ENCODE data around the gene VSIG1.

VSIG1 gene

DNA sequence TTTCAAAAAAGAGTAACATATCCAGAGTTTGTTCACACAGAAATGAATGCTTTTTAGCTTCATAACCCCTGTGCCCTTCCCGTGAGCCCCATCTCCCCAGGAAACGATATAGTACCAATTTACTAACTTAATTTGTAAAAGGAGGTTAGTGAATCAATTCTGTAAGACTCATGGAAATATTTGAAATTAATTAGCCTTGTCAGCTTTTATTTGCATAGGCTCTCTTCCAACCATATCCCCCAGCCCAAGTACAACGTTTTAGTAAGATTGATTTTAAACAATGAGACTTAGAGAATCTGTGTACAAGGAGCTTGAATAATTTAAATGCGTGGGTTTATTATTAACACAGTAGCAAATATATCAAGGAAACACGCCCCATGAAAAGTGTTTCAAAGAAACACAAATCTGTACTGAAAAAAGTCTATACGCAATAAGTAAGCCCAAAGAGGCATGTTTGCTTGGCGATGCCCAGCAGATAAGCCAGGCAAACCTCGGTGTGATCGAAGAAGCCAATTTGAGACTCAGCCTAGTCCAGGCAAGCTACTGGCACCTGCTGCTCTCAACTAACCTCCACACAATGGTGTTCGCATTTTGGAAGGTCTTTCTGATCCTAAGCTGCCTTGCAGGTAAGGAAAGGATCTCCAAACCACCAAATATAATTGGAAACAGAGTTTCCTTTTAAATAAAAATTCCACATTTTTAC is at the start of gene VSIG1:
TSS of gene VSIG1 (plus strand) at position 512 of the 703 bp plus-strand sequence. CDS start at position 578, 66 bp downstream.
- TF ChIP-seq EZH2 (IDR thresholded peaks at IDR 0.05) (no peak), POLR2AphosphoS5 (IDR thresholded peaks at IDR 0.05; ENCODE audit: borderline replicate concordance, low read depth, low read length) (no peak), FOXP2 (optimal IDR thresholded peaks at IDR 0.05; ENCODE audit: control extremely low read depth, extremely low read length, insufficient read depth) (no peak)
- Histone ChIP-seq H3K9ac (ENCODE audit: insufficient read length) (no peak within 1 kb of the TSS), H3K36me3 (ENCODE audit: insufficient read depth, low read length) (no peaks in the 10 kb centered on the region), H3K4me3 (no peak within 1 kb of the TSS), H3K27ac (no peak within 1 kb of the TSS), H3K9me3 (ENCODE audit: low read depth, low read length) (no peaks in the 10 kb centered on the region)
- DNase-seq (ENCODE audit: low read depth, low spot score), result no peak

DNA sequence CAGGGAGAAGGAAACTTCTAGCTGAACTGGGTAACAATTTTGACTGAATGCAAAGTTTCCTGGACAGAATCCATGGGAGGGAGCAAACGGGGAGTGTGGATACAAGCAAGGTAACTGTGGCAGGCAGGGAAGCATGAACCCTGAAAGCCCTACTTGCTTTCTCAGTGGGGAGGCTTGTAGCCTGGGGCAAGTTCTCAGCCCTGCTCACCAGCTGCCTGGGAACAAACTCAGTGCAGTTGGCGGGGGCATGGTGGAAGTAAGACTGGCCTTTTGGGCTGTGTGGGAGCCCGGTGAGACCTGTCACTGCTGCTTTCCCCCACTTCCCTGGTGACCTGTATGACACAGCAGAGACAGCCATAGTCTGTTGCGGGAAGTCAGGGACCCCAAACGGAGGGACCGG is 48.7 kb upstream of the VSIG1 start:
- TF ChIP-seq EZH2 (IDR thresholded peaks at IDR 0.05), result no peak
- TF ChIP-seq FOXP2 (optimal IDR thresholded peaks at IDR 0.05; ENCODE audit: control extremely low read depth, extremely low read length, insufficient read depth), result no peak
- Histone ChIP-seq H3K27ac (no peak overlapping the region), H3K36me3 (ENCODE audit: insufficient read depth, low read length) (no peaks in the 10 kb centered on the region), H3K4me3 (no peak overlapping the region), H3K9ac (ENCODE audit: insufficient read length) (no peak overlapping the region), H3K9me3 (ENCODE audit: low read depth, low read length) (no peaks in the 10 kb centered on the region)
- DNase-seq (ENCODE audit: low read depth, low spot score), result no peak

DNA sequence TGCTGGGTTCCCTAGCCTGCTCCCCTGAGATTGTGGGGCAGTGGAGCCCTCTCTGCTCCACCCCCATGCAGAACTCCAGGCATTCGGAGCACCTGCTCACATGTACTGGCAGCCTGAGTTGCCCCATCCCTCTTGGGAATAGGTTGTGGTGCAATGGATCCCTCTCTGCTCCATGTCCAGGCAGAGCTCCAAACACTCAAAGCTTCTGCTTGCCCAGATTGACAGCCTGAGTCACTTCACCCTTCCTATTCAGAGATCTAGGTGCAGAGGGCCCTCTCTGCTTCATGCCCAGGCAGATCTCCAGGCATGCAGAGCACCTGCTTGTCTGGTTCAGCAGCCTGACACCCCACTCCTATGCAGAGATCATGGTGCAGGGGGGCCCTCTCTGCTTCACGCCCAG is 44.1 kb upstream of the VSIG1 start:
- Histone ChIP-seq H3K9me3 (ENCODE audit: low read depth, low read length) (no peaks in the 10 kb centered on the region), H3K36me3 (ENCODE audit: insufficient read depth, low read length) (no peaks in the 10 kb centered on the region), H3K27ac (no peak overlapping the region), H3K9ac (ENCODE audit: insufficient read length) (no peak overlapping the region), H3K4me3 (no peak overlapping the region)
- DNase-seq (ENCODE audit: low read depth, low spot score), result no peak
- TF ChIP-seq FOXP2 (optimal IDR thresholded peaks at IDR 0.05; ENCODE audit: control extremely low read depth, extremely low read length, insufficient read depth), result no peak
- TF ChIP-seq POLR2AphosphoS5 (IDR thresholded peaks at IDR 0.05; ENCODE audit: borderline replicate concordance, low read depth, low read length), result no peak
- TF ChIP-seq EZH2 (IDR thresholded peaks at IDR 0.05), result no peak

DNA sequence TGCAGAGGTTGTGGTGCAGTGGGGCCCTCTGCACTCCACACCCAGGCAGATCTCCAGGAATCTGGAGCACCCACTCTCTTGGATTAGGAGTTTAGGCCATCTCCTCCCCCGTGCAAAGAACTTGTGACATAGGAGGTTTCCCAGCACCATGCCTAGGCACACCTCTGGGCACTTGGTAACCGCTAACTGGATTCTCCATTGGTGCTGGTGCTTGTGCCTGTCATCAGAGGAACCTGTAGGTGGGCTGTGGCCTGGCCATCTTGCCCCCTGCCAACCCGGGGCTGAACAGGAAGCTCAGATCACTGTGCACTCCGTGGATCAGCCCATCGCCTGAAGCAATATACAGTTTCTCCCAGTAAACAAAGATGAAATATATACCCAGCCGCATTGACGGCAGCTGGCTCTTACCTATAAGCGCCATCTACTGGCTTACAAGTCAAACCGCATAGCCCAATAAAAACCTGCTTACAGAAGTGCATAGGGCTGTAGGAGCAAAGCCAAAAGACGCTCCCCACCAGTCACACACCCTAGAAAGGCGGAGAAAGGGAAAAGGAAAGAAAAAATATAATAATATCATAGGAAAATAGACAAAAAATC is 43.5 kb upstream of the VSIG1 start:
- DNase-seq (ENCODE audit: low read depth, low spot score), result peak; percentile 18
- Histone ChIP-seq H3K27ac (no peak overlapping the region), H3K36me3 (ENCODE audit: insufficient read depth, low read length) (no peaks in the 10 kb centered on the region), H3K9ac (ENCODE audit: insufficient read length) (no peak overlapping the region), H3K4me3 (no peak overlapping the region), H3K9me3 (ENCODE audit: low read depth, low read length) (no peaks in the 10 kb centered on the region)
- TF ChIP-seq FOXP2 (optimal IDR thresholded peaks at IDR 0.05; ENCODE audit: control extremely low read depth, extremely low read length, insufficient read depth), result no peak
- no peak for TF ChIP-seq EZH2 (IDR thresholded peaks at IDR 0.05)
- no peak for TF ChIP-seq POLR2AphosphoS5 (IDR thresholded peaks at IDR 0.05; ENCODE audit: borderline replicate concordance, low read depth, low read length)

DNA sequence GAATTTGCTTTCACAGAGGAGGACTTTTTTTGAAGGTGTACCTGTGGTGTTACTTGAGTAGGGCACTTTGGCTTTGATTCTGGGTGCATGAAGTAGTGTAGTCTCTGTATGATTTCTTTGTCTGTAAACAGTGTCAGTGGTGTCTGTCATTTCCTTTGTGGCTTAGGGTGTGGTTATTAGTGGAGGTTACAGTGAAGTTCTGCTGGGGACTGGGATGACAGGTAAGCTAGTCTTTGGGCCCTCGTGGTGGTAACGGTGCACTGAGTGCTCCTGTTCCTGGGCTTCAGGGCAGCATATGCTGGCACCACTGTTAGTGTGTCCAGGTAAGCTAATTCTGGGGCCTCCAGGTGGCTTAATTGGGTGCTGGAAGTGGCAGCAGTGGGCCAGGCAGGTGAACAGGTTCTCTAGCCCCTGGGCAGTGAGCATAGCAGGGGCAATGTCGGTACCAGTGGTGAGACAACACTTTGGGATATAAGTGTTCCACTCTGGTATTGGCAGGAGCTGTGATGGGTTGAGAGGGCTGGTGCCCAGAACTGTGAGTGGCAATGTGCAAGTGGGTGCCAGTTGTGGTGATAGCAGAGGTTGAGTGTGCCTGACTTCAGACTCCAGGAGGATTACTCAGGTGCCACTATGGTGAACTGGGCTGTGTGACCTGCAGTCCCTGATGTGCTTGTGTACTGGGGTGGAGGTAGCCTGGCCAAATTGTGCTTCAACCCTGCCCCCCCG is 26.0 kb upstream of the VSIG1 start:
- no peaks in the 10 kb centered on the region for H3K9me3 ChIP-seq (ENCODE audit: low read depth, low read length)
- H3K4me3 ChIP-seq, result no peak overlapping the region
- H3K27ac ChIP-seq, result no peak overlapping the region
- TF ChIP-seq EZH2 (IDR thresholded peaks at IDR 0.05) (no peak), FOXP2 (optimal IDR thresholded peaks at IDR 0.05; ENCODE audit: control extremely low read depth, extremely low read length, insufficient read depth) (no peak), POLR2AphosphoS5 (IDR thresholded peaks at IDR 0.05; ENCODE audit: borderline replicate concordance, low read depth, low read length) (no peak)
- H3K36me3 ChIP-seq (ENCODE audit: insufficient read depth, low read length), result no peaks in the 10 kb centered on the region
- no peak for DNase-seq (ENCODE audit: low read depth, low spot score)
- H3K9ac ChIP-seq (ENCODE audit: insufficient read length), result no peak overlapping the region

DNA sequence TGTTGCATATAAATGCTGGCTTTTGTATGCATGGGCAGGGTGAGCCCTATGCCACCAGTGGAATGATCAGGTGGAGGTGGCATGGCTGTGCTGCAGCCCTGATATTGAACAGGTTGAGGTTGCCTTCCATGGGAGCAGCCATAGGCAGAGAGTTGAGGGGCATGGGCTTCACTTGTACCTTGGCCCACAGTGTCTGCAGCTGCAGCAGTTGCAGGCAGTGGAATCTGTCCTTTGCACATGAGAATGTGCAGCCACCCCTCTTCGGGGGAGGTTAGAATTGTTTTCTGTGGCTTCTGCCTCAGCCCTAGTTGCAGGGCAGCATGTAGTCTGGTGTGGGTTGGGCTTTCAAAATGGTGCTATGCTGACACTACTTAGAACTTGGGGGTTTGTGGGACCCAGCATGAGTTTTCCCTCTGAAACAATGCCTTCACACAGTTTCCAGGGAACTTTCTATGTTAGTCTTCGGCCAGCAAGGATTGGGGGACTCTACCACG is 25.4 kb upstream of the VSIG1 start:
- Histone ChIP-seq H3K9ac (ENCODE audit: insufficient read length) (no peak overlapping the region), H3K4me3 (no peak overlapping the region), H3K36me3 (ENCODE audit: insufficient read depth, low read length) (no peaks in the 10 kb centered on the region), H3K27ac (no peak overlapping the region), H3K9me3 (ENCODE audit: low read depth, low read length) (no peaks in the 10 kb centered on the region)
- TF ChIP-seq POLR2AphosphoS5 (IDR thresholded peaks at IDR 0.05; ENCODE audit: borderline replicate concordance, low read depth, low read length), result no peak
- no peak for TF ChIP-seq EZH2 (IDR thresholded peaks at IDR 0.05)
- no peak for TF ChIP-seq FOXP2 (optimal IDR thresholded peaks at IDR 0.05; ENCODE audit: control extremely low read depth, extremely low read length, insufficient read depth)
- DNase-seq (ENCODE audit: low read depth, low spot score), result no peak

DNA sequence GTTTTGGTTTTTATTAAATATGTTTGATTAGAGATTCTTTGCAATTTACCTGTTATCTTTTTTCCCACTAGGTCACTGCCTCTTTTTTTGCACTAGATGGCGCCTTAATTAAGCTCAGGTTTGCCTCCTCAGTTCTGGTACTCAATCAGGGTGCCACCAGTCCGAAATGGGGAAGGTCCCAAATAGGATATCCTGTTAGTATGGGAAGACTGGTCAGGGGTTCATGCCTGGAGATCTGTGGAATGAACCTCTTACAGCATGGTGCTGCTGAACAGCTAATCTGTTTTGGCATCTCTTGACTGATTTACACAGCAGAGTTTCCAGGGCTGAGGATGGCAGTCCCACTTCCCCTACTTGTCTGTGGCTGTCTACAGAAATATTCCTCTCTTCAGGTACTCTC is 24.2 kb upstream of the VSIG1 start:
- Histone ChIP-seq H3K4me3 (no peak overlapping the region), H3K27ac (no peak overlapping the region), H3K9ac (ENCODE audit: insufficient read length) (no peak overlapping the region), H3K9me3 (ENCODE audit: low read depth, low read length) (no peaks in the 10 kb centered on the region), H3K36me3 (ENCODE audit: insufficient read depth, low read length) (no peaks in the 10 kb centered on the region)
- TF ChIP-seq FOXP2 (optimal IDR thresholded peaks at IDR 0.05; ENCODE audit: control extremely low read depth, extremely low read length, insufficient read depth) (no peak), POLR2AphosphoS5 (IDR thresholded peaks at IDR 0.05; ENCODE audit: borderline replicate concordance, low read depth, low read length) (no peak), EZH2 (IDR thresholded peaks at IDR 0.05) (no peak)
- no peak for DNase-seq (ENCODE audit: low read depth, low spot score)

DNA sequence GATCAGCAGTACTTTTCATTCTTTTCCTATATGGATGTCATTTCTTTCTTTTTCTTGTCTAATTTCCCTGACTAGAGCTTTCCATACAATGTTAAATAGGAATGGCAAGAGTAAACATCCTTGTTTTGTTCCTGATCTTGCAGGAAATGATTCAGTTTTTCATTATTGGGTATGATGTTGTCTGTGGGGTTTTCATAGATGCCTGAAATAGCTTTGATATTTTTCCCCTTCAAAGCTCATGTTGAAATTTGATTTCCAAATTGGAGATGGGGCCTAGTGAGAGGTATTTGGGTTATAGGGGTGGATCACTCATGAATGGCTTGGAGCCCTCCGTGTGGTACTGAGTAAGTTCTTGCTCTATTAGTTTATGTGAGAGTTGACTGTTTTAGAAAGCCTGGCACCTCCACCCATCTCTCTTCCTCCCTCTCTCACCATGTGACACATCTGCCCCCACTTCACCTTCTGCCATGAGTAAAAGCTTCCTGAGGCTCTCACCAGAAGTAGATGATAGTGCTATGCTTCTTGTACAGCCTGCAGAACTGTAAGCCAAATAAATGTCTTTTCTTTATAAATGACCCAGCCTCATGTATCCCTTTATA is 22.3 kb upstream of the VSIG1 start:
- Histone ChIP-seq H3K4me3 (no peak overlapping the region), H3K9me3 (ENCODE audit: low read depth, low read length) (no peaks in the 10 kb centered on the region), H3K9ac (ENCODE audit: insufficient read length) (no peak overlapping the region), H3K27ac (no peak overlapping the region), H3K36me3 (ENCODE audit: insufficient read depth, low read length) (no peaks in the 10 kb centered on the region)
- TF ChIP-seq POLR2AphosphoS5 (IDR thresholded peaks at IDR 0.05; ENCODE audit: borderline replicate concordance, low read depth, low read length) (no peak), FOXP2 (optimal IDR thresholded peaks at IDR 0.05; ENCODE audit: control extremely low read depth, extremely low read length, insufficient read depth) (no peak), EZH2 (IDR thresholded peaks at IDR 0.05) (no peak)
- no peak for DNase-seq (ENCODE audit: low read depth, low spot score)
